Adrenal gland (tissue), 12 donors: Measurements from ENCODE around the gene VPS33B. TPM values are rescaled to one million over a fixed set of nuclear protein-coding genes. Genes with fewer than 3 reads are reported as not detected.

Experiments
- DNase-seq, 7 donors: peaks; one replicate each; pipeline ENCODE4 v3.0.0-alpha.2; 2019 to 2020
- H3K27ac ChIP-seq, 5 donors: fragments of 200-600 bp; sonication (generic) in 4 of 5; 1 replicate in 3 of 5; 2 replicates in 2 of 5; pipeline versions ENCODE4 v1.5.1 to v1.8.0; 2016 to 2020; ENCODE audit warnings: mild to moderate bottlenecking in 1 of 5
- H3K27me3 ChIP-seq: fragments of 200-600 bp; 2 replicates; pipeline ENCODE4 v1.8.0; 2021
- H3K36me3 ChIP-seq, 2 donors: fragments of 200-600 bp; replicated peaks in 1 of 2; 1 replicate in 1 of 2; 2 replicates in 1 of 2; pipeline versions ENCODE4 v1.5.1 to v1.8.0; 2018 to 2022
- H3K4me1 ChIP-seq, 2 donors: fragments of 200-600 bp; replicated peaks in 1 of 2; 1 replicate in 1 of 2; 2 replicates in 1 of 2; pipeline versions ENCODE4 v1.5.1 to v1.8.0; 2018 to 2021
- H3K4me3 ChIP-seq, 4 donors: fragments of 200-600 bp; sonication (generic) in 3 of 4; one replicate each; pipeline ENCODE4 v1.5.1; 2016 to 2018
- H3K9me3 ChIP-seq, 3 donors: fragments of 200-600 bp; sonication (generic) in 1 of 3; replicated peaks in 1 of 3; 1 replicate in 2 of 3; 2 replicates in 1 of 3; pipeline versions ENCODE4 v1.5.1 to v1.8.0; 2016 to 2021
- POLR2A ChIP-seq, 2 donors: fragments of 450-650 bp; IDR thresholded peaks; one replicate each; pipeline ENCODE4 v1.6.1; 2017; ENCODE audit warnings: antibody characterized with exemption in 2 of 2, mild to moderate bottlenecking in 2 of 2, moderate library complexity in 1 of 2
- WGBS, 4 donors: extraction: QIAGEN DNeasy Blood & Tissue Kit in 2 of 4; methylation state at CpG; one replicate each; pipeline versions ENCODE4 v1.1.5 to v1.1.7; 2013 to 2017; 5-methylcytosine and 5-hydroxymethylcytosine counted together
- intact Hi-C, 2 donors: fragments of 100-400 bp; cut with DNase I; formaldehyde crosslinking; loops; one replicate each; pipeline versions ENCODE4 v1.14.1 to v1.15.0; 2022 to 2023
- polyA plus RNA-seq, 3 donors: library from polyadenylated mRNA; stranded (reverse); fragments of 200-250 nt in 2 of 3; fragments of 350-450 nt in 1 of 3; fragmentation: Illumina TruSeq in 1 of 3; extraction: RNeasy Lipid Tissue Mini Kit (QIAGEN cat#74804) in 1 of 3; gene quantifications; one replicate each; pipeline ENCODE4 v1.2.3, GENCODE V29; 2013 to 2014
- total RNA-seq, 9 donors: library from RNA; depleted of rRNA in 4 of 9; stranded (reverse); fragments of >200 nt in 4 of 9; fragments of 120-200 nt in 1 of 9; fragmentation: NEBNext Ultra II Directional in 1 of 9; extraction: Animal tissue kit (Norgen Biotek cat#: 25700) in 1 of 9; gene quantifications; one replicate each; pipeline versions ENCODE4 v1.1.0 to v1.2.4, GENCODE V29; 2013 to 2023
- TF ChIP-seq, protein P1 (sequence below), 6 experiments: fragments of 450-650 bp in 4 of 6; fragments of 200-600 bp in 2 of 6; sonication (generic) in 1 of 6; IDR thresholded peaks; 1 replicate in 5 of 6; 2 replicates in 1 of 6; pipeline versions ENCODE4 v1.5.1 to v1.8.0; 2016 to 2021; ENCODE audit warnings: antibody characterized with exemption in 6 of 6, mild to moderate bottlenecking in 2 of 6, moderate library complexity in 1 of 6
- donor health status: healthy with polysubstance abuse.
- donor health status: Bipolar disorder and iron deficiency.
- donor health status: DM: yes; HTN: yes; CAD: no.
- donor health status: DM: no; HTN: no; CAD: no.
- donor health status: DM: no; HTN: no; CAD: no.
- donor health status: DM: yes; HTN: yes; CAD: no.

Gene VPS33B
- total and polyA plus RNA-seq, 12 donors: 9.1 to 23.8 (median 15.6) TPM

DNA sequence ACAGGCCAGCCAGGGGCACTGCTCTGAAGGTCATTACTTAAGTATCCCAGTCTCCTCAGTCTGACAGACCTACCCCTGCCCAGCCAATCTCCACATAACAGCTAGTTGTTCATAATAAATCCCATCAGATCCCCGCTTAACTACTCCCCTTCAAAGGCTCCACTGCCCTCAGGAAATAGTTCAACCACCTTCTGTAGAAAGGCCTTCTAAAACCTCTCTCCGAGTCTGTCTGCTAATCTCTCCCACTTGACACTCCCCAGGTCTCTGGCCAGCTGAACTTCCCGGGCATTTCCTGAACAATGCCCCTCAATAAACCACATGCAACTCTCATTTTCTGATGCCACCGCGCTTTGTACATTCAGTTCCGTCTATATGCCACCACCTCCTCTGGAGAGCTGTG is 34.1 kb downstream of the VPS33B start:
- WGBS, 4 donors: 53 to 70% (median 57%) methylated on average over 6 of the region's 6 CpGs
- H3K27me3 ChIP-seq: no peaks in the 10 kb centered on the region
- DNase-seq: no peak
- H3K4me3 ChIP-seq: no peak overlapping the region
- intact Hi-C loops: no loop called here
- TF ChIP-seq POLR2A (IDR thresholded peaks at IDR 0.05): no peak
- TF ChIP-seq, protein P1, sequence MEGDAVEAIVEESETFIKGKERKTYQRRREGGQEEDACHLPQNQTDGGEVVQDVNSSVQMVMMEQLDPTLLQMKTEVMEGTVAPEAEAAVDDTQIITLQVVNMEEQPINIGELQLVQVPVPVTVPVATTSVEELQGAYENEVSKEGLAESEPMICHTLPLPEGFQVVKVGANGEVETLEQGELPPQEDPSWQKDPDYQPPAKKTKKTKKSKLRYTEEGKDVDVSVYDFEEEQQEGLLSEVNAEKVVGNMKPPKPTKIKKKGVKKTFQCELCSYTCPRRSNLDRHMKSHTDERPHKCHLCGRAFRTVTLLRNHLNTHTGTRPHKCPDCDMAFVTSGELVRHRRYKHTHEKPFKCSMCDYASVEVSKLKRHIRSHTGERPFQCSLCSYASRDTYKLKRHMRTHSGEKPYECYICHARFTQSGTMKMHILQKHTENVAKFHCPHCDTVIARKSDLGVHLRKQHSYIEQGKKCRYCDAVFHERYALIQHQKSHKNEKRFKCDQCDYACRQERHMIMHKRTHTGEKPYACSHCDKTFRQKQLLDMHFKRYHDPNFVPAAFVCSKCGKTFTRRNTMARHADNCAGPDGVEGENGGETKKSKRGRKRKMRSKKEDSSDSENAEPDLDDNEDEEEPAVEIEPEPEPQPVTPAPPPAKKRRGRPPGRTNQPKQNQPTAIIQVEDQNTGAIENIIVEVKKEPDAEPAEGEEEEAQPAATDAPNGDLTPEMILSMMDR (IDR thresholded peaks at IDR 0.05): no peak
- H3K27ac ChIP-seq: no peak overlapping the region
- no peaks in the 10 kb centered on the region for H3K36me3 ChIP-seq
- H3K9me3 ChIP-seq: no peaks in the 10 kb centered on the region
- peaks cover 0 to 2% of the 10 kb centered on the region in 2 donors for H3K4me1 ChIP-seq

DNA sequence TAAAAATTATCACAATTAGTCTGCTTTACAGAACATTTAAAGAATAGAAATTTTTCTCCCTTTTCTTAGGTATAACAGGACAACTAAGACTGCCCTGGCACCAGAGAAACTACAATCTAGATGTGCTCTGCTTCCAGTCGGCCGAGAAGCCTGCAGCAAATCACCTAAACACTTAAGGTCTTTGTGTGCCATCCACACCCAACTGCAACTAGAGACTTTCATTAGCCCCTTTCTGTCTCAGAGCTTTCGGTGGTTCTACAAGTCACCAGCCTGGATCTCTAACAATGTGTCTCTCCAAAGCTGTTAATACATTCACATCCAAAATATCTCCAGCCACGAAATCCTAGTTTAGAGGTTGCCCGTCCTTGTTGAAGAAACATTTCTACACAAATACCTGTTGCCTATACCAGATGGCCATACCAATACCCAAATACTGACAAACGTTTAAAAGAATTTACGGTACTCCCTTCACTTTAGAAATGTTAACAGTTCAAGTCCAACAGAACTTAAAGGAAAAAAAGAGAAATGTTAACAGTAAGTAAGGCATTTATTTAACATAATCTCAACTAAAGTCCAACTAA is 34.7 kb downstream of the VPS33B start:
- WGBS, 4 donors: 80 to 81% (median 81%) methylated on average over 7 of the region's 7 CpGs
- TF ChIP-seq, protein P1 (IDR thresholded peaks at IDR 0.05): no peak
- no peak for TF ChIP-seq POLR2A (IDR thresholded peaks at IDR 0.05)

DNA sequence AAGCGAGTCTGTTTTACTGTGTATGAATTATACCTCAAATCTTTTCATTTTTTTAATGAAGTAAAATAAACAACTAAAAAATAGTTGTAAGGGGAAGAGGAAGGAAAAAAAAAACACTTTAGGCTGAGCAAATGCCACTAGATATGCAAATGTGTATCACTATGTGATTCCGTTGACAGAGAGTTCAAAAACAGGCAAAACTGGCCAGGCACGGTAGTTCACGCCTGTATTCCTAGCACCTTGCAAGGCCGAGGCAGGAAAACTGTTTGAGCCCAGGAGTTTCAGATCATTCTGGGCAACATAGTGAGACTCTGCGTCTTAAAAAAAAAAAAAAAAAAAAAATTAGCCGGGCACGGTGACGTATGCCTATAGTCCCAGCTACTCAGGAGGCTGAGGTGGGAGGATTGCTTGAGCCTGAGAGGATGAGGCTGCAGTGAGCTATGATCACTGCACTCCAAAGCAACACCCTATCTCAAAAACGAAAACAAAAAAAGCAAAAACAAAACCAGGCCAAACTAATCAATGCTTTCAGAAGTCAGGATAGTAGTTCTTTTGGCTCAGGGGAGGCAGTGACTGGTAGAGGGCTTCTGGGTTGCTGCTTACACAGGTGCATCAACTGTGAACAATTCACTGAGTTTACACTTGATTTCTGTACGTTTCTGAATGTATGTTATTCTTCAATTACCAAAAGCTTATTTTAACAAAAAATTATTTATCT is 35.4 kb downstream of the VPS33B start:
- no peak overlapping the region for H3K4me3 ChIP-seq

More for the DNA sequence above, 34.7 kb downstream of the VPS33B start:
- H3K9me3 ChIP-seq: no peaks in the 10 kb centered on the region
- intact Hi-C loops: no loop called here
- no peak overlapping the region for H3K4me3 ChIP-seq
- no peaks in the 10 kb centered on the region for H3K27me3 ChIP-seq
- no peak for DNase-seq
- H3K27ac ChIP-seq: no peak overlapping the region
- no peaks in the 10 kb centered on the region for H3K4me1 ChIP-seq
- H3K36me3 ChIP-seq: no peaks in the 10 kb centered on the region

DNA sequence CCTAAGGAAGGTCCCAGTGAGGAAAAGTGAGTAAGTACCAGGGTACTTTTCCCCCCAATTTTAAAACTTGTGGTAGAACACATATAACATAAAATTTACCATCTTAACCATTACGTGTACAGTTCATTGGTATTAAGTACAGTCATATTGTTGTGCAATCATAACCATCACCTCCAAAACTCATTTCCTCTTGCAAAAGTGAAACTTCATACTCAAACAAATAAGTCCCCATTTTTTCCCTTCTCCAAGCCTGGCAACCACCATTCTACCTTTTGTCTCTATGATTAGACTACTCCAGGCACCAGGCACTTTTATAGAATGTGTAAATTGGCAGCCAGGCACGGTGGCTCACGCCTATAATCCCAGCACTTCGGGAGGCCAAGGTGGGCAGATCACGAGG is 40.3 kb downstream of the VPS33B start:
- no peak for DNase-seq
- H3K9me3 ChIP-seq: no peaks in the 10 kb centered on the region
- H3K27me3 ChIP-seq: no peaks in the 10 kb centered on the region
- 90 to 96% (median 92%) methylated on average over 5 of the region's 5 CpGs for WGBS, 4 donors
- H3K4me3 ChIP-seq: no peak overlapping the region
- no peaks in the 10 kb centered on the region for H3K36me3 ChIP-seq
- intact Hi-C loops: no loop called here
- TF ChIP-seq POLR2A (IDR thresholded peaks at IDR 0.05): no peak
- no peaks in the 10 kb centered on the region for H3K4me1 ChIP-seq
- no peak overlapping the region for H3K27ac ChIP-seq

More for the DNA sequence above, 35.4 kb downstream of the VPS33B start:
- no peaks in the 10 kb centered on the region for H3K9me3 ChIP-seq
- no peaks in the 10 kb centered on the region for H3K27me3 ChIP-seq
- intact Hi-C loops: no loop called here
- H3K4me1 ChIP-seq: no peaks in the 10 kb centered on the region
- 85 to 92% (median 88%) methylated on average over 11 of the region's 11 CpGs for WGBS, 4 donors
- TF ChIP-seq, protein P1 (IDR thresholded peaks at IDR 0.05): no peak
- no peak for TF ChIP-seq POLR2A (IDR thresholded peaks at IDR 0.05)
- H3K36me3 ChIP-seq: no peaks in the 10 kb centered on the region
- no peak for DNase-seq
- no peak overlapping the region for H3K27ac ChIP-seq
